GM12801 (cell line): ENCODE results near the gene THRB.

Source experiments
- CTCF ChIP-seq: IDR thresholded peaks from one replicate; pipeline ENCODE4 v1.5.1; 2011; ENCODE audit warnings: control low read depth; ENCODE audit not compliant: insufficient read length; ENCODE audit errors: extremely low read depth

The THRB gene

GRCh38 chr3:24415824-24416223 is 78.8 kb downstream of the THRB start:
- no peak for TF ChIP-seq CTCF

- no peak for TF ChIP-seq CTCF
Measured at GRCh38 chr3:24410860-24411259, 83.8 kb downstream of the THRB start.

GRCh38 chr3:24407980-24408680 is 86.5 kb downstream of the THRB start:
- no peak for TF ChIP-seq CTCF

- no peak for TF ChIP-seq CTCF
Measured at GRCh38 chr3:24406900-24407299, 87.8 kb downstream of the THRB start.

GRCh38 chr3:24405057-24405456 is 89.6 kb downstream of the THRB start:
- TF ChIP-seq CTCF: no peak

- no peak for TF ChIP-seq CTCF
Measured at GRCh38 chr3:24401811-24402185, 92.9 kb downstream of the THRB start.

GRCh38 chr3:24401090-24401810 is 93.4 kb downstream of the THRB start:
- no peak for TF ChIP-seq CTCF
